GM21528 (cell line): ENCODE data around the gene CD22.
A peak's percentile ranks its signal among the peaks of the same experiment; 100 is the strongest.

ENCODE experiments used
- ATAC-seq: cut with Tn5 transposase; IDR thresholded peaks from one replicate; pipeline ENCODE4 v1.9.1; 2021; ENCODE audit warnings: mild to moderate bottlenecking, moderate library complexity; ENCODE audit not compliant: unreplicated experiment, low FRiP score

The CD22 gene

GRCh38 chr19:35310811-35311465 lies 18.0 kb upstream of the CD22 start:
- no peak for ATAC-seq

DNA sequence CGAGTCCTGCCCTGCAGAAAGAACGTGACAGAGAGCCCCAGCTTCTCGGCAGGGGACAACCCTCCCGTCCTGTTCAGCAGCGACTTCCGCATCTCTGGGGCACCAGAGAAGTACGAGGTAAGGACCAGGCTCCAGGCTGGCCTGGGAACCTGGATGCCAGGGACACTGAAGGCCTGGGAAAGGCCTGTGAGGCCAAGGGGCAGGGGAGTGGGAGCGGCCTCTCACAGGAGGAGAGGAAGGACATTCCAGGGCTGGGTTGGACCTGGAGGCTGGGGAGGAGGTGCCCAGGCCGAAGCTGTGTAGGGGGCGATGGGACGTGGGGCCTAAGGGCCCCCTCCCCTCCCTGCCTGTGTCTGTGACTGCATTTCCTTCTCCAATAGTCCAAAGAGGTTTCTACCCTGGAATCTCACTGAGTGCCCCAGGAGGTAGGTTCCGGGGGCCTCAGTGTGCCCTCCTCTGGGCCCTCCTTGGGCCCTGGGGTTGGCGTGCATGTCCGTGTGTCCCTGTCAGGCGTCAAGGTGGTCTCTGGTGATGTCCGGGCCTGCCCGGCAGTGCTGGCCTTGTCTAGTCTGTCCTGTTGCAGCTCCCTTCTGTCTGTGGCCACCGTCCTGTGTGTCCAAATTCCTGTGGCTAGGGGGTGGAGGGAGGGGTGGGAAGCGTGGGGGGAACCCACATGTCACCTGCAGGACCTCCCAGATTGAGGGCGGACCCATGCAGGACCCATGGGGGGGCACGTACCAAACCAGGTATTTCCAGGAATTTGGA lies 16.9 kb upstream of the CD22 start:
- ATAC-seq: no peak

DNA sequence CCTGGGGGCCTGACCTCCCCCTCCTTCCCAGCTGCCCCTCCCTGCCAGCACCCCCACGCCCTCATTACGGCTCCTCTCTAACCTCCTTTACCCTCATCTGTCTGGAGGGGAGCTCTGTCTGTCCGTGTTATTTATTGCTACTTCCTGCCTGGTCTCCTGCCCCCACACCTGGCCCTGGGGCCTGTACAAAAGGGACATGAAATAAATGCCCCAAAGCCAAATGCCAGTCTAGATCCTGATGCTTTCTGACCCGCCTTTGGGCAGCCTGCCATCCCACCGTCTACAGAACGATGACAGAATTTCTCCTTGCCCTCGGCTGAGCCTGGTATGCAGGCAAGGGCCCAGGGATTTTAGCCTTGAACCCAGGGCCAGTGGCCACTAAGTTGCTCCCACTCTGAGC lies 15.4 kb upstream of the CD22 start:
- no peak for ATAC-seq

- no peak for ATAC-seq
These were observed 15.0 kb upstream of the CD22 start for GRCh38 chr19:35314031-35314430.

DNA sequence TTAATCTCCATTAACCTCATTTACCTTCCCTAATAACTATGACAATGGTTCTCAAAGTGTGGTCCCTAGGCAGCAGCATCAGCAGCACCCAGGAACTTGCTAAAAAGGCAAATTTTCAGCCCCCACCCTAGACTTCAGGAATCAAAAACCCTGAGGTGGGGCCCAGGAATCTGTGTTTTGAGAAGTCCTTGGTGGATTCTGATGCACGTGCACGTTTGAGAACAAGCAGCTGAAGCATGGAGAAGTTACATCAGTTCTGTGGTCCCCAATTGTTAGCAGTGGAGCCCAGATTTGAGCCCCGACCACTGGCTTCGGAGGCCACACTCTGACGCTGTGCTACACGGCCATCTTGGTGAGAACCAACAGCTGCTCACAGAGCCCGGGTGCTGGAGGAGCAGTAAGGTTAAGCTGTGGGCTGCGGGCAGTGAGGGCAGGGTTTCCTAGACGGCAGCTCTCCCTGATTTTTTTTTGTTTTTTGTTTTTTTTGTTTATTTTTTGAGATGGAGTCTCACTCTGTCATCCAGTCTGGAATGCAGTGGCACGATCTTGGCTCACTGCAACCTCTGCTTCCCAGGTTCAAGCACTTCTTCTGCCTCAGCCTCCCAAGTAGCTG lies 14.0 kb upstream of the CD22 start:
- ATAC-seq: no peak

DNA sequence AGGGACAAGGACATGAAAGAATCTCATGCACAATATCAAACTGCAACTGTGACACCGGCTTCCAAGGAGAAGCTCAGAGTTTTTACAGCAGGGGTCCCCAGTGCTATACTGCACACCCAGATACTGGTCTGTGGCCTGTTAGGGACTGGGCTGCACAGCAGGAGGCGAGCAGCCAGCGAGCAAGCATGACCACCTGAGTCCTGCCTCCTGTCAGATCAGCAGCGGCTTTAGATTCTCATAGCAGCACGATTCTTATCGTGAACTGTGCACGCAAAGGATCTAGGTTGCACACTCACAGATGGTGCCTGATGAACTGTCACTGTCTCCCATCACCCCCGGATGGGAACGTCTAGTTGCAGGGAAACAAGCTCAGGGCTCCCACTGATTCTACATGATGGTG lies 13.1 kb upstream of the CD22 start:
- no peak for ATAC-seq

- no peak for ATAC-seq
These were observed 12.4 kb upstream of the CD22 start for GRCh38 chr19:35316560-35316959.

DNA sequence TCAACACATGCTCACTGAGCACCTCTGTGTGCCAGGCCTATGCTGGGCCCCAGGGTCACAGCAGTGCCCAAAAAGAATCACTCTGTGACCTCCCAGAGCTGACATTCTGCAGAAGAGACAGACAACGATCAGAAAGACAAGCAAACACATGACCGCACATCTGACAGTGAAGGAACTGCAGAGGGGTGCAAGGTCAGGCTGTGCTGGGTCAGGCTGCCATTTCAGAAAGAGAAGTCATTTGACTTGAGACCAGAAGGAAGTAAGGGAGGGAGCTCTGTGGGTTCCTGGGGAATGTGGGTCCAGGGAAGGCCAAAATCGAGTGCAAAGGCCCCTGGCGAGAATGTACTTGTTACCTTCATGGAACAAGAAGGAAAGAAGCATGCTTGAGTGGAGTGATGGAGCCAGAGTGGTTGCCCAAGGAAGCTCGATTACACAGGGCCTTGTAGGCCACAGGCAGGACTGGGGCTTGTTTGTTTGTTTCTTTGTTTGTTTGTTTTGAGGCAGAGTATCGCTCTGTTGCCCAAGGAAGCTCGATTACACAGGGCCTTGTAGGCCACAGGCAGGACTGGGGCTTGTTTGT lies 11.4 kb upstream of the CD22 start:
- no peak for ATAC-seq

DNA sequence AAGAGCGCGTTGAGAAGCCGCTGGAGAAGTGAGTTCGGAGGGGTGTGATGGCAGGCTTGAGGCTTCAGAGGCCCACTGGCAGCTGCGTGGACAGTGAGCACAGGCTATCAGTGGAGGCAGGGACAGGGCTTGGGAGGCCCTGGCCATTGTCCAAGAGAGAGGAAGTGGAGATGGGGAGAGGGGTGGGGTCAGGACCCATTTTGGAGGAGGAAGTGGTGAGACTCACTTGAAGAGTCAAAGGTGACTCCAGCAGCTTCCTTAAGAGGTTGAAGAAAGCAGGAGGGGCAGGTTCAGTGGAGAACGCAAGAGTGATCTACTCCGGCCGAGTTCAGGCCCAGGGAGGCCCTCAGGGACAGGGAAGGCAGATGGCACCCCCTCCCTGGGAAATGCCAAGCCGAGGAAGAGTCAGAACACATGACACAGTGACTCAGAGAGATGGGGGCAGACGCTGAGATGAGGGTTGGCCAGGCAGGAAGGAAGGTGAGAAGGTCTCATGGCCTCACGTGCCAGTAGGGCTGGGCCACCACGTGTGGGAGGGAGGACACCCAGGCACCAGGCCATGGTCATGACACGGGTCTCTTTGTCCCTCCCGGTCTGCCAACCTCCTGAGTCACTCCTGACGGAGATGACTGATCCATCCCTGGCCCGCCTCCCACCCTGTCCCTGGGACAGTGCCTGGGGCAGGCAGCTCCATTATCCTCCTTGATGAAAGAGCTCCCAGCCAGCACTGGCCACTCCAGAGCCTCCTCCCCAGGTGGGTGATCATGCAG lies 10.1 kb upstream of the CD22 start:
- no peak for ATAC-seq

DNA sequence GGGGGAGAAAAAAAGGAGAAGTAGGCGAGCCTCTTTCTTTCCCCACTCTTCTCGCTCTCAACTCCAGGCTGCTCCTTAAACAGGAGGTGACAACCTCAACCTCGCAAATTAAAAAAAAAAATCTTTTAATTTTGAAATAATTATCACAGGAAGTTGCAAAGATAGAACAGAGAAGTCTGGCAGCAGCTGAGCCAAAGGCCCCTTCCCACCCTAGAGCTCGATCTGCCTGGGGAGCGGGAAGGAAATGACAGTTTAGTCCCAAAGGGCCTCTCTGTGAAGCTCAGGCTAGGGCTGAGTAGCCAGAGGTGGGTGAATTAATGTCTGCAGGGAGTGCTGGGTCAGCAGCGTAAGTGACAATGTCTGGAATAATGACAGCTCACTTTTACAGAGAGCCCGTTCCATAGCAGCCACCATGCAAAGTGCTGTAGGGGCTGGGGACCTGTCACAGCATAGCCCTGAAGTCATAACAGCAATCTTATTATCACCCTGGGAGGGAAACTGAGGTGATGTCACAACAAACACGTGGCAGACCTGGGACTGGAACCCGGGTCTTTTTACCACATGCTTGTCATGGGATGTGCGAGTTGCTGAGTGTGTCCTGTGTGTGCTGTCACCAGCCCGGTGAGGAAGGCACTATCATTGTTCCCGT lies 8.8 kb upstream of the CD22 start:
- no peak for ATAC-seq

DNA sequence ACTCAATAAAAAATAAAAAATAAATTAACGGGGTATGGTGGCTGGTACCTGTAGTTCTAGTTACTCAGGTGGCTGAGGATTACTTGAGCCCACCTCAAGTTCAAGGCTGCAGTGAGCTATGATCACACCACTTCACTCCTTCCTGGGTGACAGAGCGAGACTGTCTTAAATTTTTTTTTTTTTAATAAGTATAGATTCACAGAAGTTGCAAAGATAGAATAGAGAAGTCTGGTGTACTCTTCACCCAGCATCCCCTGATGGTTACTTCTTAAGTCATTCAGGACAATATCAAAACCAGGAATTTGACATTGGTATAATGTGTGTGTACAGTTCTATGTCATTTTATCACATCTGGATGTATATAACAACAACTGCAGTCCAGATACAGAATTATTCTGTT lies 7.7 kb upstream of the CD22 start:
- ATAC-seq: no peak

DNA sequence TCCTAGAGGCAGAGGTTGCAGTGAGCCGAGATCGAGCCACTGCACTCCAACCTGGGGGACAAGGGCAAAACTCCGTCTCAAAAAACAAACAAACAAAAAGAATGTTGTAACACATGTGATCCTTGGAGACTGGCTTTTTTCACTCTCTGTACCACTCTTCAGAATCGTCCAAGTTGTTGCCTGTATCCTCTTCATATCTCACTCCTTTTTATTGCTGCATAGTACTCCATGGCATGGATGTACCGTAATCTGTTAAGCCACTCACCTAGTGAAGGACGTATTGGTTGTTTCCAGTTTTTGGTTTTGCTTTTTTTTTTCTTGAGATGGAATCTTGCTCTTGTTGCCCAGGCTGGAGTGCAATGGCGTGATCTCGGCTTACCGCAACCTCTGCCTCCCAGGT lies 7.0 kb upstream of the CD22 start:
- no peak for ATAC-seq

DNA sequence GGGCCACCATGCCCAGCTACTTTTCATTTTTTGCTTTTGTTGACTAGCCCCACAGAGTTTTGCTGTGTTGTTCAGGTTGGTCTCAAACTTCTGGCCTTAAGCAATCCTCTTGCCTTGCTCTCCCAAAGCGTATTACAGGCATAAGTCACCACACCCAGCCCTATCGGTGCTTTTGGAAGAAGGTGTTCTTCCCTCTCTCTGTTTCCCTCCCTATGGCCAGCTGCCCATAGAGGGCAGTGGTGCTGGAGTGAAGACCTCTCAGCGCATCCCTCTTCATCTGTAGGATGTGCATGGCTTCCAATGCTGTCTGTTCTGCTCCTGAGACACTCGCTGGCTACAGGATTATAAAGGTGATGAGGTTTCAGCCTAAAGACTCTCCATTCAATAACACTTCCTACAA lies 1.3 kb upstream of the CD22 start:
- ATAC-seq: no peak

GRCh38 chr19:35329323-35329722 lies 336 bp downstream of the CD22 start:
- ATAC-seq: no peak

DNA sequence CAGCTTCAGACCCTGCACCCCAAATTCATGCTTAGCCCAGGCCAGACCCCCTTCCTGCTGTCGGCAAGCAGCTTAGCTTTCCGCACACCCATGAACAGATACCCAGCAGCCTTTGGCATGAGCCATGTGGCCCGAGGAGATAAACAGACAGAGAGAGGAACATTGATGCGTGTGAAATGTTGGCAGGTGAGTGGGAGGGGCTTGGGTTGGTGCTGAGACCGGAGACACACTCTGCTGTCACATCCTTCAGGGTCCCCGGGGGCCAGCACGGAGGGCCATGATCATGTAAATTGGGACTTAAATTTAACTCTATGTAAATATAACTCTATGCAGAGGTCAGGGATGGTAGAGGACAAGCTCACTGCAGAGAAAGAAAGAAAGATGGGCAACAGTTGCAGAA lies 1.5 kb downstream of the CD22 start:
- peak; percentile 42 for ATAC-seq

GRCh38 chr19:35331551-35332214 lies 2.7 kb downstream of the CD22 start:
- ATAC-seq: no peak

GRCh38 chr19:35332817-35333216 lies 3.8 kb downstream of the CD22 start:
- no peak for ATAC-seq

DNA sequence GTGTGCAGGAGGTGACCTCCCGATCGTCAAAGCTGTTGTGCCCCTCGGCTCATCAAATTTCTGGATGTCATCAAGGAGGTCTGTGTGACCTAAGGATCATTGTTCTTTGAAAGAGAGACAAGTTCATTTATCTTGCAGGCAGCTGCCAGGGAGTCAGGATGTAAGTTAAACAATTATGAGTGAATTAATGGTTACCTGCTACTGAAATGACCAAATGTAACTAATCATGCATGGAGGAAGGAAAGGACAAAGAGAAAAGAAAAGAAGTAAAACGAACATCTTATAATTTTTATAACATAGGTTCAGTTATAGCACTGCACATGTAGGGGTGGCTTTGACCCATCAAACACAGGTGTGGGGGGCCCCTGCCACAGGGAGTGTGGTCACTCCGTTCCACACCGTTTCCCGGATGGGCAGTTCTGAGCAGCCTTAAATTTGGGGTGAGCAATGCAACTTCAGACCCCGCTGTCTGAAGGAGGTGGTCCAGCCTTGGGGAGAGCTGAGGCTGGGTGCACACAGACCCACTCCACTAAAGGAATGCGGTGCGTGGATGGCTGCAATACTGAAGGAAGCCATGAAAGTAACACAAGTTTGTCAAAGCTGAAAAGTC lies 5.3 kb downstream of the CD22 start:
- no peak for ATAC-seq

- no peak for ATAC-seq
These were observed 7.4 kb downstream of the CD22 start for GRCh38 chr19:35336166-35336955.
